ENCODE measurements around the gene EIF4EBP3. TPM values are rescaled to one million over a fixed set of nuclear protein-coding genes. Genes with fewer than 3 reads are reported as not detected.

Gene EIF4EBP3
- total RNA-seq, 2 experiments from 2014 or later, result 0.98 to 8.3 TPM

DNA sequence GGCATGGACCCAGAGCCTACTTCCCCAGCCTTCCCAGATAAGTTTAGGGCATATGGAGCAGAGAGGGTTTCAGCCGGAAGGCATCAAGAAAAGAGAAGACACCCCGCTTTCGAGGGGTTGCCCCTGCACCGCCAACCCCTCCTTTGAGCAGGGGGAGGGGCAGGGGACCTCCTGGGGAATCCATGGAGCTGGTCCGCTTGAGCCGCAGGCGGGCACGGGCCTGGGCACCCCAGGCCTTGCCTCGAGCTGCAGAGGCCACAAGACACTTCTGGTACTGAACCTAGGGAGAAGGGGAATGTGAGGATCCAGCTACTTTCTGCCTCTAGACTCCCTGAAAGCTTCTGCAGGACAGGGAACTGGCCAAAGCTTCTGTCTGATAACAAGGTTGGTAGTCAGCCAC lies 11.1 kb downstream of the EIF4EBP3 start:
- no peaks in the 10 kb centered on the region for H4K20me1 ChIP-seq (ENCODE audit: insufficient read depth, low read length)
- peaks cover 7% of the 10 kb centered on the region; the same call in 1 of the 2 replicates for H3K36me3 ChIP-seq (ENCODE audit: insufficient read depth, low read length)
- intact Hi-C loops (cut with micrococcal nuclease; ENCODE audit: unreplicated experiment), result loop anchor here (10.0 kb wide), 2 partner anchors 194 to 314 kb away; partner anchors contain the start of gene SLC4A9
- H3K4me1 ChIP-seq (ENCODE audit: insufficient read depth, low read length, poor library complexity, severe bottlenecking), result peaks cover 24% of the 10 kb centered on the region
- H2AFZ ChIP-seq (ENCODE audit: low read length), result no peak overlapping the region
- no peak overlapping the region for H3K4me2 ChIP-seq (ENCODE audit: low read length)
- ChIA-PET POLR2A (no interaction called here), CTCF (ENCODE audit: unreplicated experiment) (no interaction called here)
- DNase-seq (ENCODE audit: low spot score), result no peak
- H3K4me3 ChIP-seq (ENCODE audit: low read depth, low read length, poor library complexity, severe bottlenecking), result no peak overlapping the region
- peaks cover 18% of the 10 kb centered on the region; the same call in 1 of the 2 replicates for H3K79me2 ChIP-seq (ENCODE audit: insufficient read depth, low read depth, low read length)
- no peaks in the 10 kb centered on the region for H3K9me2 ChIP-seq (ENCODE audit: insufficient read depth, low read length)
- BruUV-seq (replicated peaks), result no TSS peak
- TF ChIP-seq, protein P1, sequence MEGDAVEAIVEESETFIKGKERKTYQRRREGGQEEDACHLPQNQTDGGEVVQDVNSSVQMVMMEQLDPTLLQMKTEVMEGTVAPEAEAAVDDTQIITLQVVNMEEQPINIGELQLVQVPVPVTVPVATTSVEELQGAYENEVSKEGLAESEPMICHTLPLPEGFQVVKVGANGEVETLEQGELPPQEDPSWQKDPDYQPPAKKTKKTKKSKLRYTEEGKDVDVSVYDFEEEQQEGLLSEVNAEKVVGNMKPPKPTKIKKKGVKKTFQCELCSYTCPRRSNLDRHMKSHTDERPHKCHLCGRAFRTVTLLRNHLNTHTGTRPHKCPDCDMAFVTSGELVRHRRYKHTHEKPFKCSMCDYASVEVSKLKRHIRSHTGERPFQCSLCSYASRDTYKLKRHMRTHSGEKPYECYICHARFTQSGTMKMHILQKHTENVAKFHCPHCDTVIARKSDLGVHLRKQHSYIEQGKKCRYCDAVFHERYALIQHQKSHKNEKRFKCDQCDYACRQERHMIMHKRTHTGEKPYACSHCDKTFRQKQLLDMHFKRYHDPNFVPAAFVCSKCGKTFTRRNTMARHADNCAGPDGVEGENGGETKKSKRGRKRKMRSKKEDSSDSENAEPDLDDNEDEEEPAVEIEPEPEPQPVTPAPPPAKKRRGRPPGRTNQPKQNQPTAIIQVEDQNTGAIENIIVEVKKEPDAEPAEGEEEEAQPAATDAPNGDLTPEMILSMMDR (conservative IDR thresholded peaks at IDR 0.05; ENCODE audit: low read length), result no peak
- no peak for TF ChIP-seq EZH2phosphoT487 (IDR thresholded peaks at IDR 0.05; ENCODE audit: borderline replicate concordance, low read depth, low read length)
- H3K27ac ChIP-seq (ENCODE audit: low read depth, low read length, poor library complexity, severe bottlenecking), result no peak overlapping the region
- H3K9me3 ChIP-seq (ENCODE audit: low read length), result no peaks in the 10 kb centered on the region

GRCh38 chr5:140560227-140560626 lies 12.8 kb downstream of the EIF4EBP3 start:
- Histone ChIP-seq H3K4me3 (ENCODE audit: low read depth, low read length, poor library complexity, severe bottlenecking) (no peak overlapping the region), H3K36me3 (ENCODE audit: insufficient read depth, low read length) (0 out of 2 replicates have a peak, but pooled peaks cover 6% of the 10 kb centered on the region), H4K20me1 (ENCODE audit: insufficient read depth, low read length) (no peaks in the 10 kb centered on the region), H3K9me3 (ENCODE audit: low read length) (no peaks in the 10 kb centered on the region), H3K9me2 (ENCODE audit: insufficient read depth, low read length) (no peaks in the 10 kb centered on the region), H3K27ac (ENCODE audit: low read depth, low read length, poor library complexity, severe bottlenecking) (no peak overlapping the region), H3K4me1 (ENCODE audit: insufficient read depth, low read length, poor library complexity, severe bottlenecking) (peaks cover 27% of the 10 kb centered on the region), H3K4me2 (ENCODE audit: low read length) (no peak overlapping the region), H2AFZ (ENCODE audit: low read length) (no peak overlapping the region), H3K79me2 (ENCODE audit: insufficient read depth, low read depth, low read length) (peaks cover 22% of the 10 kb centered on the region; the same call in 1 of the 2 replicates)
- POLR2A ChIA-PET, result interaction anchor here (0.6 to 1.0 kb wide), 2 partner anchors 9 to 87 kb away, joined by 3 to 4 read pairs; partner anchors contain the start of genes IK and NDUFA2
- no peak for DNase-seq (ENCODE audit: low spot score)
- BruUV-seq (replicated peaks), result no TSS peak
- no peak for TF ChIP-seq EZH2phosphoT487 (IDR thresholded peaks at IDR 0.05; ENCODE audit: borderline replicate concordance, low read depth, low read length)
- TF ChIP-seq, protein P1 (conservative IDR thresholded peaks at IDR 0.05; ENCODE audit: low read length), result no peak
- intact Hi-C loops (cut with micrococcal nuclease; ENCODE audit: unreplicated experiment), result no loop called here
- CTCF ChIA-PET (ENCODE audit: unreplicated experiment), result interaction anchor here (0.5 kb wide), 1 partner anchor 928 kb away, joined by 3 read pairs; no protein-coding TSS in a partner anchor

DNA sequence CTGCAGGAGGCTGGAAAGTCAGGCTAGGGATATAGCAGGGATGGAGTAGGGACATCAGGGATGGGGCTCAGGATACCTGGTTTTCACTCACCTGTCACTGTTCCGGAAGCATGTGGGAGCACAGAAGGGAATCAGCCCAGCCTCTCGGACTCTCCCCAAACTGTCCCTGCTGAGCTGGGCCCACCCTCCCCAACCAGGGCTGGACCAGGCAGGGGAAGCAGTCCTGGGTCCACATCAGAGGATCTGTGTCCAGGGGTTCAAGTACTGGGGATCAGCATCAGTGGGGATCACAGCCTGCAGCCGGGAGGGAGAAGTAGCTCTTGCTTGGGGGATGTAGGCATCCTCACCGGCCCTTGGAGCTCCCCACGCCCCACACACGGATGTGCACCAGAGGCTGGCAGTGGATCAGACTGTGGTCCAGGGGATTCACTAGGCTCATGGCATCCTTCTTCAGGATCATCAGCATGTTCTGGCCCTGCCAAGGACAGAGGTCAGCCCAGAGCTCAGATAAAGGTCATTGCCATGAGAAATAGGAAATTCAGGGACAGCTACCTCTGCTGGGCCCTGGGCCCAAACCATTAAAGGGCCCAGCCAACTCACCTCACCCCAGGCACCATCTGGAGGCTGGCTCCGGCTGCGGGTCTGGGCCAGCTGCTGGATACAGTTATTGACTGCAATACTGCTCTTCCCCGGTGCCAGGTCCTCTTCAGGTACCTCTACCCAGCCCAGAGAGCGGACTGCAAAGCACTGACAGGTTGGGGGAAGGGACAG lies 14.5 kb downstream of the EIF4EBP3 start:
- H4K20me1 ChIP-seq (ENCODE audit: insufficient read depth, low read length), result no peaks in the 10 kb centered on the region
- H3K79me2 ChIP-seq (ENCODE audit: insufficient read depth, low read depth, low read length), result peaks cover 17% of the 10 kb centered on the region
- ChIA-PET POLR2A (no interaction called here), CTCF (ENCODE audit: unreplicated experiment) (no interaction called here)
- no peak overlapping the region for H3K27ac ChIP-seq (ENCODE audit: low read depth, low read length, poor library complexity, severe bottlenecking)
- H3K4me3 ChIP-seq (ENCODE audit: low read depth, low read length, poor library complexity, severe bottlenecking), result no peak overlapping the region
- intact Hi-C loops (cut with micrococcal nuclease; ENCODE audit: unreplicated experiment), result no loop called here
- no peak overlapping the region for H3K4me2 ChIP-seq (ENCODE audit: low read length)
- peaks cover 17% of the 10 kb centered on the region for H3K36me3 ChIP-seq (ENCODE audit: insufficient read depth, low read length)
- H3K9me3 ChIP-seq (ENCODE audit: low read length), result no peaks in the 10 kb centered on the region
- peaks cover 31% of the 10 kb centered on the region for H3K4me1 ChIP-seq (ENCODE audit: insufficient read depth, low read length, poor library complexity, severe bottlenecking)
- no peaks in the 10 kb centered on the region for H3K9me2 ChIP-seq (ENCODE audit: insufficient read depth, low read length)
- no peak overlapping the region for H2AFZ ChIP-seq (ENCODE audit: low read length)
- TF ChIP-seq, protein P1 (conservative IDR thresholded peaks at IDR 0.05; ENCODE audit: low read length), result no peak
- no peak for TF ChIP-seq EZH2phosphoT487 (IDR thresholded peaks at IDR 0.05; ENCODE audit: borderline replicate concordance, low read depth, low read length)
- no peak for DNase-seq (ENCODE audit: low spot score)
- no TSS peak for BruUV-seq (replicated peaks)
